Ishikawa (cell line): ENCODE results near the gene ASTN2.

Source experiments
- CEBPB ChIP-seq: IDR thresholded peaks from 2 replicates; pipeline ENCODE4 v1.6.1; 2012
- CREB1 ChIP-seq: IDR thresholded peaks from 2 replicates; pipeline ENCODE4 v1.6.1; 2012; ENCODE audit warnings: low read depth
- EGR1 ChIP-seq: IDR thresholded peaks from 2 replicates; pipeline ENCODE4 v1.6.1; 2012
- EP300 ChIP-seq: IDR thresholded peaks from 2 replicates; pipeline ENCODE4 v1.6.1; 2012; ENCODE audit warnings: borderline replicate concordance
- FOXM1 ChIP-seq: IDR thresholded peaks from 2 replicates; pipeline ENCODE4 v1.6.1; 2012; ENCODE audit warnings: low read depth, borderline replicate concordance
- NFIC ChIP-seq: IDR thresholded peaks from 2 replicates; pipeline ENCODE4 v1.6.1; 2012
- RAD21 ChIP-seq: IDR thresholded peaks from 2 replicates; pipeline ENCODE4 v1.6.1; 2012; ENCODE audit warnings: low read depth
- TAF1 ChIP-seq: IDR thresholded peaks from 2 replicates; pipeline ENCODE4 v1.6.1; 2012; ENCODE audit warnings: low read depth, mild to moderate bottlenecking
- TCF12 ChIP-seq: IDR thresholded peaks from 2 replicates; pipeline ENCODE4 v1.6.1; 2012; ENCODE audit warnings: low read depth
- TEAD4 ChIP-seq: IDR thresholded peaks from 2 replicates; pipeline ENCODE4 v1.6.1; 2012
- USF1 ChIP-seq: IDR thresholded peaks from 2 replicates; pipeline ENCODE4 v1.6.1; 2012
- YY1 ChIP-seq: IDR thresholded peaks from 2 replicates; pipeline ENCODE4 v1.6.1; 2012; ENCODE audit warnings: low read depth
- ZBTB7A ChIP-seq: IDR thresholded peaks from 2 replicates; pipeline ENCODE4 v1.6.1; 2012; ENCODE audit warnings: low read depth
- TF ChIP-seq, protein P1 (sequence below): IDR thresholded peaks from 2 replicates; pipeline ENCODE4 v1.6.1; 2012; ENCODE audit warnings: low read depth, mild to moderate bottlenecking
- TF ChIP-seq, protein P2 (sequence below): IDR thresholded peaks from 2 replicates; pipeline ENCODE4 v1.6.1; 2012

The ASTN2 gene

DNA sequence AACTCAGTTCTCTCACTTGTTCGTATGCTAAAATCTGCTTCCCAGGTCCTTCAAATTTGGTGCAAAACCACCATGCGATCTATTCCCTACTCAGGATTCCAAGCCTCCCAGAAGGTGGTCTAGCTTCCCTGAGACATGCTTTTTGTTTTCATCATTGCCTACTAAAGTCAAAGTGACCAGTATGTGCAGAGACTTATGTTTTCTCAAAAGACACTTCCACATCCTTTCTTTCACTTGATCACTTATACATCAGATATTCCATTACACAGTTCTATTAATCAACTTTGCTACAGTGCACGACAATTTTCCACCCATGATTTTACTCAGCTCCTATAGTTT lies 1019.2 kb downstream of the ASTN2 start:
- TF ChIP-seq, protein P1, sequence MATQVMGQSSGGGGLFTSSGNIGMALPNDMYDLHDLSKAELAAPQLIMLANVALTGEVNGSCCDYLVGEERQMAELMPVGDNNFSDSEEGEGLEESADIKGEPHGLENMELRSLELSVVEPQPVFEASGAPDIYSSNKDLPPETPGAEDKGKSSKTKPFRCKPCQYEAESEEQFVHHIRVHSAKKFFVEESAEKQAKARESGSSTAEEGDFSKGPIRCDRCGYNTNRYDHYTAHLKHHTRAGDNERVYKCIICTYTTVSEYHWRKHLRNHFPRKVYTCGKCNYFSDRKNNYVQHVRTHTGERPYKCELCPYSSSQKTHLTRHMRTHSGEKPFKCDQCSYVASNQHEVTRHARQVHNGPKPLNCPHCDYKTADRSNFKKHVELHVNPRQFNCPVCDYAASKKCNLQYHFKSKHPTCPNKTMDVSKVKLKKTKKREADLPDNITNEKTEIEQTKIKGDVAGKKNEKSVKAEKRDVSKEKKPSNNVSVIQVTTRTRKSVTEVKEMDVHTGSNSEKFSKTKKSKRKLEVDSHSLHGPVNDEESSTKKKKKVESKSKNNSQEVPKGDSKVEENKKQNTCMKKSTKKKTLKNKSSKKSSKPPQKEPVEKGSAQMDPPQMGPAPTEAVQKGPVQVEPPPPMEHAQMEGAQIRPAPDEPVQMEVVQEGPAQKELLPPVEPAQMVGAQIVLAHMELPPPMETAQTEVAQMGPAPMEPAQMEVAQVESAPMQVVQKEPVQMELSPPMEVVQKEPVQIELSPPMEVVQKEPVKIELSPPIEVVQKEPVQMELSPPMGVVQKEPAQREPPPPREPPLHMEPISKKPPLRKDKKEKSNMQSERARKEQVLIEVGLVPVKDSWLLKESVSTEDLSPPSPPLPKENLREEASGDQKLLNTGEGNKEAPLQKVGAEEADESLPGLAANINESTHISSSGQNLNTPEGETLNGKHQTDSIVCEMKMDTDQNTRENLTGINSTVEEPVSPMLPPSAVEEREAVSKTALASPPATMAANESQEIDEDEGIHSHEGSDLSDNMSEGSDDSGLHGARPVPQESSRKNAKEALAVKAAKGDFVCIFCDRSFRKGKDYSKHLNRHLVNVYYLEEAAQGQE, result no peak
- TF ChIP-seq TAF1, result no peak
- TF ChIP-seq ZBTB7A, result no peak
- no peak for TF ChIP-seq TEAD4
- no peak for TF ChIP-seq EP300
- TF ChIP-seq NFIC, result no peak

DNA sequence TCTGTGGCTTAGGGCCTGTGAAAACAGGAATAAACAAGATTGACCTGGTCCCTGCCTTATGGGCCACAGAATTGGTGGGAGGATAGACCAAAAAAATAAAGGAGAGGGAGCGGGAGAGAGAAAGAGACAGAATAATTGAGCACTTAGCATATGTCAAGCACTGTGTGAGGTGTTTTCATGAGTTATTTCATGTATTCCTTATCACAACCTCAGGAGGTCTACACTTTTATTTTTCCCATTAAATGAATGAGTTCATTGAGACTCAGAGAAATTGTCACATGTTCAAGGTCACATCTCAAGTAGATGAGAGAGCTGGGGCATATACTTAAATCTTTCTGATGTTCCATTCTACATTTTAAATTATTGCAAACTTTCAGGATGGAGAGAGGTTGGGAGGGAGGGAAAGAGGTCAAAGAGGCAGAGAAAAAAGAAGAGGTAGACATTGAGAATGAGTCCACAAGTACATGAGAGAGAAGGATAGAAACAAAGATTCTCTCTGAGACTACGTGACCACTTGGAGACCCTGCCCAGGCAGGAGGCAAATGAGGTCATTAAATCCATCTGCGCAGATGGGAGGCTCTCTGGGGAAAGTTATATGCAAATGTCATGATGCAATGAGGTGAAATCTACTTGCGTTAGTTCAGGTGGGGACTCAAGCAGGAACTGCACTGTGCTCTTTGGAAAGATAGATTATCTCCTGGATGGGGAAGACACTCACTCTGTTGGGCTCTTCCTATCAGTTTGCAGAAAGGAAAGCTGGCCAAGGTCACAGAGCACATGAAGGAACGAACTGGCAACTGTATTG lies 1019.8 kb downstream of the ASTN2 start:
- TF ChIP-seq FOXM1 (no peak), RAD21 (no peak), TEAD4 (no peak)
- TF ChIP-seq, protein P1, result no peak

DNA sequence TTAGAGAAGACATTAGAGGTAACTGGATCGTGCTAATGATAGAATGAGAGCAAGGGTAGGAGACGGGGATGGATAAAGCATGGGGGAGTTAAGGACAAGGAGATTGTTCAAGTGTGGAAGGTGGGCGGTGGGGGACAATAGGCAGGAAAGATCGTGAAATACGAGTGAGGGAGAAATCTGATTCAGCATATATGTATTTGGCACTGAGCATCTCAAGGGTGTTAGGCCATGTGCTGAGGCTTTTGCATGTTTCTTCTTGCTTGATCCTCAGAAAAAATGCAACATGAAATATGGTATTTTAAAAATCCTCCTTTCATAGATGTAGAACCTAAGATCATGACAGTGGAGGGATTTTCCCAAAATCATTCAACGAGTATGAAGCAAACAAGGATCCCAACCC lies 1020.8 kb downstream of the ASTN2 start:
- TF ChIP-seq TCF12, result no peak
- no peak for TF ChIP-seq ZBTB7A
- TF ChIP-seq TAF1, result no peak
- no peak for TF ChIP-seq FOXM1
- no peak for TF ChIP-seq EP300
- TF ChIP-seq USF1, result no peak
- TF ChIP-seq, protein P1, result no peak
- no peak for TF ChIP-seq RAD21
- TF ChIP-seq NFIC, result no peak
- no peak for TF ChIP-seq EGR1
- TF ChIP-seq, protein P2, sequence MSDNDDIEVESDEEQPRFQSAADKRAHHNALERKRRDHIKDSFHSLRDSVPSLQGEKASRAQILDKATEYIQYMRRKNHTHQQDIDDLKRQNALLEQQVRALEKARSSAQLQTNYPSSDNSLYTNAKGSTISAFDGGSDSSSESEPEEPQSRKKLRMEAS, result no peak
- TF ChIP-seq TEAD4, result no peak
- TF ChIP-seq CREB1, result no peak
- no peak for TF ChIP-seq YY1
- no peak for TF ChIP-seq CEBPB

DNA sequence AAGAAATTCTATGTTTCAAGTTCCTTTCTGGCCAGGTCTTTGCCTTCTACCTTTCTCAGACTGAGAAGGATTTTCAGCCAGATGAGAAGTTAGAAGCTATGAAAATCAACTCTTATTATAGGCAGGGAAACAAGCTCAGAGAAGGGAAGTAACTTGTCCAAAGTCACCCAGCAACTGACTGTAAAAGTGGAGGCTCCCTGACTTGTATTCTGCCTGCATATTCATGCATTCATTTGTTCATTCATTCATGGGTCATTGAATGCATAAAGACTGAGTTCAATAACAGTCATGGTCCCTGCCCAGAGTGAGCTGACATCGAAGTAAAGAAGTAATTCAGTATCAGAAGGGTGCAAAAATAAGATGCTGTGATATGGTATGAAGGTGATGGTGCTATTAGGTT lies 1021.7 kb downstream of the ASTN2 start:
- no peak for TF ChIP-seq USF1
- no peak for TF ChIP-seq CREB1
- TF ChIP-seq CEBPB, result no peak
- no peak for TF ChIP-seq EP300
- TF ChIP-seq, protein P2, result no peak
- no peak for TF ChIP-seq RAD21
- TF ChIP-seq TCF12, result no peak
- no peak for TF ChIP-seq TEAD4
- TF ChIP-seq EGR1, result no peak
- TF ChIP-seq NFIC, result no peak
- TF ChIP-seq, protein P1, result no peak
- no peak for TF ChIP-seq FOXM1
- TF ChIP-seq YY1, result no peak
